DOHH2 (cell line): ENCODE data around the gene ALX4.

Experiments
- H3F3A ChIP-seq: fragments of 200-600 bp; sonication (generic), shearing (Covaris generic); 2 replicates; pipeline ENCODE4 v1.6.0; 2016; ENCODE audit warnings: antibody characterized with exemption, mild to moderate bottlenecking; ENCODE audit not compliant: control insufficient read depth, insufficient read depth
- H3K27ac ChIP-seq: fragments of 200-600 bp; sonication (generic); 2 replicates; pipeline ENCODE4 v1.5.1; 2014; ENCODE audit warnings: low read depth, mild to moderate bottlenecking, low read length, moderate library complexity
- H3K27me3 ChIP-seq: fragments of 200-600 bp; sonication (generic); 2 replicates; pipeline ENCODE4 v1.6.1; 2014; ENCODE audit warnings: mild to moderate bottlenecking, low read length, mixed read lengths; ENCODE audit not compliant: control insufficient read depth
- H3K36me3 ChIP-seq: fragments of 200-600 bp; sonication (generic); 2 replicates; pipeline ENCODE4 v1.6.1; 2014; ENCODE audit warnings: mild to moderate bottlenecking, low read length, moderate library complexity, mixed read lengths; ENCODE audit not compliant: control insufficient read depth
- H3K4me1 ChIP-seq: fragments of 200-600 bp; sonication (generic); 2 replicates; pipeline ENCODE4 v1.6.1; 2014; ENCODE audit warnings: mild to moderate bottlenecking, low read length, mixed read lengths; ENCODE audit not compliant: control insufficient read depth
- H3K4me2 ChIP-seq: fragments of 200-600 bp; sonication (generic); 2 replicates; pipeline ENCODE4 v1.6.0; 2014; ENCODE audit warnings: mild to moderate bottlenecking, low read length, moderate library complexity
- H3K4me3 ChIP-seq: fragments of 200-600 bp; sonication (generic); 2 replicates; pipeline ENCODE4 v1.5.1; 2014; ENCODE audit warnings: mild to moderate bottlenecking, low read length, mixed read lengths
- H3K79me2 ChIP-seq: fragments of 200-600 bp; sonication (generic); 2 replicates; pipeline ENCODE4 v1.6.1; 2014; ENCODE audit warnings: mild to moderate bottlenecking, low read length, mixed read lengths; ENCODE audit not compliant: control insufficient read depth
- H3K9me2 ChIP-seq: fragments of 200-600 bp; sonication (generic); replicated peaks from 2 replicates; pipeline ENCODE4 v1.6.1; 2014; ENCODE audit warnings: mild to moderate bottlenecking, low read length, mixed read lengths; ENCODE audit not compliant: control insufficient read depth
- H3K9me3 ChIP-seq: fragments of 200-600 bp; sonication (generic); 2 replicates; pipeline ENCODE4 v1.6.1; 2014; ENCODE audit warnings: antibody characterized with exemption, low read length, mixed read lengths; ENCODE audit not compliant: control insufficient read depth, insufficient read depth
- H4K20me1 ChIP-seq: fragments of 200-600 bp; sonication (generic); 2 replicates; pipeline ENCODE4 v1.6.0; 2014; ENCODE audit warnings: low read depth, mild to moderate bottlenecking, antibody characterized with exemption, low read length, moderate library complexity; ENCODE audit not compliant: control insufficient read depth, insufficient read depth
- CTCF ChIP-seq: fragments of 200-600 bp; sonication (generic); IDR thresholded peaks from one replicate; pipeline ENCODE4 v1.5.1; 2014; ENCODE audit warnings: antibody characterized with exemption, mild to moderate bottlenecking, low read depth, low read length; ENCODE audit not compliant: poor library complexity, severe bottlenecking
- EZH2phosphoT487 ChIP-seq: fragments of 200-600 bp; sonication (generic); IDR thresholded peaks from 2 replicates; pipeline ENCODE4 v1.6.1; 2017; ENCODE audit warnings: borderline replicate concordance, mild to moderate bottlenecking, antibody characterized with exemption, low read length, moderate library complexity, mixed read lengths

The ALX4 gene

GRCh38 chr11:44226945-44227344 is 83.0 kb downstream of the ALX4 start:
- H3K27me3 ChIP-seq: no peaks in the 10 kb centered on the region
- no peak overlapping the region for H3K4me2 ChIP-seq
- no peak overlapping the region for H3K27ac ChIP-seq
- H3K4me1 ChIP-seq: no peaks in the 10 kb centered on the region
- TF ChIP-seq CTCF (no peak), EZH2phosphoT487 (no peak)
- H3F3A ChIP-seq: no peaks in the 10 kb centered on the region
- H3K4me3 ChIP-seq: no peak overlapping the region
- H3K9me2 ChIP-seq: no peaks in the 10 kb centered on the region
- no peaks in the 10 kb centered on the region for H4K20me1 ChIP-seq
- no peaks in the 10 kb centered on the region for H3K79me2 ChIP-seq
- no peaks in the 10 kb centered on the region for H3K36me3 ChIP-seq
- H3K9me3 ChIP-seq: no peaks in the 10 kb centered on the region

- no peaks in the 10 kb centered on the region for H3F3A ChIP-seq
- TF ChIP-seq CTCF (no peak), EZH2phosphoT487 (no peak)
- no peak overlapping the region for H3K27ac ChIP-seq
- H3K9me3 ChIP-seq: no peaks in the 10 kb centered on the region
- H3K9me2 ChIP-seq: no peaks in the 10 kb centered on the region
- no peak overlapping the region for H3K4me3 ChIP-seq
- no peaks in the 10 kb centered on the region for H3K27me3 ChIP-seq
- H3K4me1 ChIP-seq: no peaks in the 10 kb centered on the region
- H3K4me2 ChIP-seq: no peak overlapping the region
- no peaks in the 10 kb centered on the region for H3K79me2 ChIP-seq
- H4K20me1 ChIP-seq: no peaks in the 10 kb centered on the region
- H3K36me3 ChIP-seq: no peaks in the 10 kb centered on the region
These were observed 83.4 kb downstream of the ALX4 start for GRCh38 chr11:44226490-44226889.

- no peaks in the 10 kb centered on the region for H3K9me2 ChIP-seq
- no peaks in the 10 kb centered on the region for H3K27me3 ChIP-seq
- H3K4me2 ChIP-seq: no peak overlapping the region
- no peaks in the 10 kb centered on the region for H3K4me1 ChIP-seq
- no peak overlapping the region for H3K4me3 ChIP-seq
- no peaks in the 10 kb centered on the region for H3K79me2 ChIP-seq
- no peak for TF ChIP-seq EZH2phosphoT487
- no peak for TF ChIP-seq CTCF
- H3K36me3 ChIP-seq: no peaks in the 10 kb centered on the region
- H3F3A ChIP-seq: no peaks in the 10 kb centered on the region
- no peaks in the 10 kb centered on the region for H4K20me1 ChIP-seq
- H3K27ac ChIP-seq: no peak overlapping the region
- no peaks in the 10 kb centered on the region for H3K9me3 ChIP-seq
These were observed 85.0 kb downstream of the ALX4 start for GRCh38 chr11:44224867-44225501.
